Astrocyte of the hippocampus (primary cell): Measurements from ENCODE around the gene SUPV3L1.
"Not testable (repeated sequence)": the region's sequence is repeated elsewhere in the genome, so short reads cannot be mapped to it uniquely, and the experiment has no call there.

Experiments used
- DNase-seq: peaks from one replicate; pipeline ENCODE4 v3.0.0; 2011; ENCODE audit warnings: low read depth, low spot score

The SUPV3L1 gene

GRCh38 chr10:69230128-69230527 is 50.1 kb downstream of the SUPV3L1 start:
- DNase-seq: no peak

- DNase-seq: peak; percentile 85
These were observed 52.2 kb downstream of the SUPV3L1 start for GRCh38 chr10:69232252-69232651.

- peak; percentile 24 for DNase-seq
These were observed 52.9 kb downstream of the SUPV3L1 start for GRCh38 chr10:69232736-69233480.

- no peak for DNase-seq
These were observed 54.4 kb downstream of the SUPV3L1 start for GRCh38 chr10:69234447-69234846.

DNA sequence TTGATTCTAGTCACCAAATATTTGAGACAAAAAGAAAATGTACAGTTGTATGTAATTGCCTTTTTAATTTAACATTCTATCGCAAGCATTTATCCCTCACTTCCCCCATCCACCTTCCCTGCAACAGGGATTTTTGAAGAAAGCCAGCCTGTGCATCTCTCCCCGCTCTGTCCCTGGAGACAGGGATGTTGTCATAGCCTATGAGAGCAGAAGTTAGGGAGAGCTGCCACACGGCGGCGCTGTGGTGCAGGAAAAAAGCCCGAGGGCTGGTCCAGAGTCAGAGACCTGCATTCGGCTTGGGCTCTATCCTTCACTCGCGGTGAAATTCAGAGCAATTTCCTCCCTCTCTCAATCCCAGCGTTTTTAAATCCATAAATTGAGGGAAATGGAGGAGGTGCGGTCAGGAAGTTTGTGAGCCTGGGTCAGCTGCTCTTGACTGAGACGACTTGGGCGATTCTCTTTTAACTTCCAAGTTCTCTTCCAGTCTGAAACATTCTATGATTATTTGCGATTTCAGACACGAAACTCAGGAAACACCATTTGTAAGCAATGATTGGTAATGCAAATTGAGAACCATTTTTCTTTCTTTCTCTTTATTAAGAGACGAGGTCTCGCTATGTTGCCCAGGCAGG is 57.6 kb downstream of the SUPV3L1 start:
- peak; percentile 89 for DNase-seq

GRCh38 chr10:69239136-69239535 is 59.1 kb downstream of the SUPV3L1 start:
- DNase-seq: no peak

DNA sequence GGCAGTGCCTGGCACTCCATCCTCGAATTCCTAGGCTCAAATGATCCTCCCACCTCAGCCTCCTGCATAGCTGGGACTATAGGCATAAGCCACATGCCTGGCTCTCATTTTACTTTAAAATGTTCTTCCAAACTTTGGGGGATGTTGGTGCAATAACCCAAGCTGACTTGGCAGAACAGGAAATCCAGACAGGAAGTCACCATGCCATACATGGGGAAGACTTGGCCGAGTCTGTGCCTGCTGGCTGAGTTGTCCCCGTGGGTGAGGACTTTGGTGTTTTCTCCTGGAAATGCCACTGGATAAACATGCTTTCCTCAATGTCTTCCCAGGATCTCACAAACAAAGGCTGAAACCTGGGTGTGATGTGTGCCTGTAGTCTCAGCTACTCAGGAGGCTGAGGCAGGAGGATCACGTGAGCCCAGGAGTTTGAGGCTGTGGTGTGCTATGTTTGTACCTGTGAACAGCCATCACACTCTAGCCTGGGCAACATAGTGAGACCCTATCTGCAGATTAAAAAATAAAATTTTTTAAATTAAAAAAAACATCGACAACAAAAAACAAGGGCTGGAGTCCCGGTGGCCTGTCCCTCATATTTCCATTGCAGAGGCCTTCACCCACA is 59.9 kb downstream of the SUPV3L1 start:
- peak; percentile 32 for DNase-seq

- no peak for DNase-seq
These were observed 60.4 kb downstream of the SUPV3L1 start for GRCh38 chr10:69240455-69240854.

DNA sequence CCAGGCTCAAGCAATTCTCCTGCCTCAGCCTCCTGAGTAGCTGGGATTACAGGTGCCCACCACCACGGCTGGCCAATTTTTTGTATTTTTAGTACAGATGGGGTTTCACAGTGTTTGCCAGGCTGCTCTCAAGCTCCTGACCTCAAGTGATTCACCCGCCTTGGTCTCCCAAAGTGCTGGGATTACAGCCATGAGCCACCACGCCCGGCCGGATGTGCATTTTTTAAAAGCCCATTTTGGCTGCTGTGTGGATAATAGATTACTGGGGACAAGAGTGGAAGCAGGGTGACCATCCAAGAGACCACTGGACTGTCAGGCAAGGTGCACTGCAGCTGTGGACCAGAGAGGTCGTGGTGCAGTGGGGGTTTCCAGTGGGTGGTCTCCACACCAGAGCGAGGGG is 61.5 kb downstream of the SUPV3L1 start:
- DNase-seq: peak; percentile 54

DNA sequence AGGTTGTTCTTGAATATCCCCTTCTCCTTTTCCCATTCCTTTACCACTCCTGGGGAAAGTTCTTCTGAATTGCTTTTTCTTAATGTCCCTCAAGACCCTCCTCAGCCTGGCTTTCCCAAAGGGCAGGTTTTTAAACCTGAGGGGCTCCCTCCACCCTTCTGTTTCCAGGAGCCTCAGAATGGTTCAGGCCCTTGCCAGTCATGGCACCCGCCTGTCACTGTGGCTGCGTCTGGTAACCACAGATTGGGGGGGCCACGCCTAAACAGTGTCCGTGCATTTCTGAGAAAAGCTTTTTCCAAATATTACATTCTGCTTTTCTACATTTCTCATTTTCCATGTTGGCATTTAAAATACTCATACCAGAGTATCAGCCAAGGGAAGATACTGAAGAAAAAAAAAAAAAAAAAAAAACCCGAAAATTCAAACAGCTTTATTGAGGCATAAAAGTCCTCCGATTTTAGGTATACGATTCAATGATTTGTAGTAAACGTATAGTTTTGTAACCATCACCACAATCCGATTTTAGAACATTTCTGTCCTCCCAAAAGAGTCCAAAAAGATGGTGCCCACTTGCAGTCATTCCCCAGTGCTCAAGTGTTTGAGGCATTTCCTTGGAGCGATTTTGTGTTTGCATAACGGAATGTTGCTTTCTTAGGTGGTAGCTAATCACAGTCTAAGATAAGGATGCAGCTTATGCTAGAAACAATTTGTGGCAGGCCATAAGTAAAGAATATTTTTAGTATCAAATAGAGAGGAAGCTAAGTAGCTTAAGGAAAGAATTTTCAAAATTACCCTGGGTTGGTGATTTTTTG is 62.2 kb downstream of the SUPV3L1 start:
- peak; percentile 55 for DNase-seq

- peak; percentile 75 for DNase-seq
These were observed 62.8 kb downstream of the SUPV3L1 start for GRCh38 chr10:69242852-69243212.

DNA sequence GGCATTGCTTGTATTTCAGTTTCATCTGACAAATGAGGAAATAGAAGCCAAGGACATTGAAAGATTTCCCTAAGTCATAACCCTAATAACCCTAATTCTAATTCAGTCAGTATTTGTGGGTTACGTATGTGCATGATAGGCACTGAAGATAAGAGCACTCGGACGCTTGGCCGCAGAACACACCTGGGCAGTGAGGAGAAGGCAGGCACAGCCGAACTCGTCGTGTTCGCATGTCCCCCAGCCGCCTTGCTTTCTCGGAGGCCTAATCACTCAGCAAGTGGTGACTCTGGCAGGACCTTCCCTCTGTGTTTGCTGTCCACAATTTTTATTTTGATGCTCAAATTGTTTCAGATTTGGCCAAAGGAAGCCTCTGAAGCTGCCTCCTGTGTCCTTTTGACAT is 63.8 kb downstream of the SUPV3L1 start:
- DNase-seq: no peak

GRCh38 chr10:69246036-69246435 is 66.0 kb downstream of the SUPV3L1 start:
- DNase-seq: no peak

DNA sequence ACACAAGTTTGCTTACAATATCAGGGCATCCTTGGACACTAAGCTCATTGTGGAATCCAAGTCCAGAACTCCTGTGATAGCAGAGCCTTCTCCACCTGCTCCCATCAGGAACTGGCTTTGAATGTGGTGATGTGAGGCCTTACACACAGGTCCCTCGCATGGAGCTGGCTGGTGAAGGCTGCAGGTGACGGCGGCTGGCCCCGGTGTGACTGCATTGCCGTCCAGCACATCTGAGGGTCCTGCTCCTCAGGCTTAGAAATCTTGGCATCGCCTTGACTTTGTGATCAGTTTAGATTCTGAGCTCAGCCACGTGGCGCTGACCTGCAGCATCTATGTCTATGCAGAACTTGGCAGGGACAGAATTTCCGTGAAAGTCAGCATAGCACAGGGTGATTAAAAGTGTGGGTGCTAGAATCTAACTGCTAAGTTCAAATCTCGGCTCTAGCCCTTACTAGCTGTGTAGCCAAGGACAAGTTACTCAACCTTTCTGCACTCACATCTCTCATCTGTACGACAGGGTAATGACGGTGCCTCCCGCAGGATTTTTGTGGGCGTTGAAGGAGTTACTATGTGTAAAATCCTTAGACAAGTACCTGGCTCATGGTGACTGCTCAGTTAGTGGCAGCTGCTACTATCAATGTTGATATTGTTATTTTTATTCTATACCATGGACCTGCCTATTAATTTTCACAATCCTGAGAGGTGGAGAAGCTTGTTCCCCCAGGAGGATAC is 66.7 kb downstream of the SUPV3L1 start:
- no peak for DNase-seq

- no peak for DNase-seq
These were observed 67.3 kb downstream of the SUPV3L1 start for GRCh38 chr10:69247313-69247710.

DNA sequence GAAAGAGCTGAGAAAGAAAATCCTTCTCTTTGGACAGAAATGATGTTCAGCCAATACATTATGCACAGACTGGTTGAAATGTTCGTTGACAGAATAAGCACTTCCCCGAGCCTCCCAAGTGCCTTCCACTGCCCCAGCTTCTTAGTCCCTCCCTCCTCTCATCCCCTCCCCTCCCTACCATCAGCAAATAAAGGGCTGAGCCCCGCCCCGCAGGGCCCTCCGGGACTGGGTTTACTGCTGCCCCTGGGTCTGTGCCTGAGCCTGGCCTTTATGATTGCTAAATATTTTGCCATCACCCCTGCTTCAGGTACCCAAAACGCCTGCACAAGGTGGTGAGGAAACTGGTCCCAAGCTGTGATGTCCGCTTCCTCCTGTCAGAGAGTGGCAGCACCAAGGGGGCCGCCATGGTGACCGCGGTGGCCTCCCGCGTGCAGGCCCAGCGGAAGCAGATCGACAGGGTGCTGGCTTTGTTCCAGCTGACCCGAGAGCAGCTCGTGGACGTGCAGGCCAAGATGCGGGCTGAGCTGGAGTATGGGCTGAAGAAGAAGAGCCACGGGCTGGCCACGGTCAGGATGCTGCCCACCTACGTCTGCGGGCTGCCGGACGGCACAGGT is 68.2 kb downstream of the SUPV3L1 start:
- no peak for DNase-seq

DNA sequence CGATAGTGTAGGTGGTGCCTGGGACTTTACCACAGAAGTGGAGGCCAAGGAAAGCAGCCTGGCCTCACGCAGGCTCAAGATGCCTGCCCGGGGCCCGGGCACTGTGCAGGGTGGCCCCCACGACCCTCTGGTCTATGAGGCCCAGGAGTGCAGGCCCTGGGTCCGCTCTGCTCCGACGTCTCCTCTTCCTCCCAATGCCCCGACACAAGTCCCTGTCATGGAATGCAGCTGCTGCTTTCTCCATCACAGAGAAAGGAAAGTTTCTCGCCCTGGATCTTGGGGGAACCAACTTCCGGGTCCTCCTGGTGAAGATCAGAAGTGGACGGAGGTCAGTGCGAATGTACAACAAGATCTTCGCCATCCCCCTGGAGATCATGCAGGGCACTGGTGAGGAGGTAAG is 70.0 kb downstream of the SUPV3L1 start:
- no peak for DNase-seq

DNA sequence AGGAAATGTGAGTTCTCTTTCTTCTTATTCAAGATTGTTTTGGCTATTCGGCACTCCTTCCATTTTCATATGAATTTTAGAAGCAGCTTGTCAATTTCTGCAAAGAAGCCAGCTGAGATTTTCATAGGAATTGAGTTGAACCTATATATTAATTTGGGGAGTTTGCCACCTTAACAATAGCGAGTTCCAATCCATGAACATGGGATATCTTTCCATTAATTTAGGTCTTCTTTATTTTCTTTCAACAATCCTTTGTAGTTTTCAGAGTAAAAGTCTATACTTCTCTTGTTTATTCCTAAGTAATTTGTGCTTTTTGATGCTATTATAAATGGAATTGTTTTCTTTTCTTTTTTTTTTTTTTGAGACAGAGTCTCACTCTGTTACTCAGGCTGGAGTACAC is 71.4 kb downstream of the SUPV3L1 start:
- not testable (repeated sequence) for DNase-seq

DNA sequence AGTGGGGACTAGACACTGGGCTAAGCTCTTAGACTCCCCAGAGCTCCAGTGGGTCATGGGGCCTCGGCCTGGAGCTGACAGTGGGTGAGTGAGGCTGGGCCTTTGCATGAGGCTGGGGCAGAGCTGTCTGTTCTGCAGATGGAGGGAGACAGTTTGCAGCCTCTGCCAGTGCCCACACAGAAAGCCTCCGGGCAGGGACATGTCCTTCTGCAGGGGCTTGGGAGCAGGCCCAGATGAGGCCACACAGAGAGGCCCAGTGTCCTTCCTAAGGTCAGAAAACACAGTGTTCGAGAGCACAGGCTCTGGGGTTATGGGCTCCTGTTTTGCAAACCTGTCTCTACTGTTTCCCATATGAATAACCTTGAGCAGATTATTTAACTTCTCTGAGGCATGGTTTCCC is 73.1 kb downstream of the SUPV3L1 start:
- DNase-seq: no peak

GRCh38 chr10:69254877-69255276 is 74.8 kb downstream of the SUPV3L1 start:
- DNase-seq: no peak
